HG03565 (cell line): ENCODE results near the gene MIPOL1.

Experiments
- ATAC-seq: cut with Tn5 transposase; IDR thresholded peaks from one replicate; pipeline ENCODE4 v1.9.1; 2021; ENCODE audit warnings: mild to moderate bottlenecking, moderate library complexity; ENCODE audit not compliant: unreplicated experiment

The MIPOL1 gene

DNA sequence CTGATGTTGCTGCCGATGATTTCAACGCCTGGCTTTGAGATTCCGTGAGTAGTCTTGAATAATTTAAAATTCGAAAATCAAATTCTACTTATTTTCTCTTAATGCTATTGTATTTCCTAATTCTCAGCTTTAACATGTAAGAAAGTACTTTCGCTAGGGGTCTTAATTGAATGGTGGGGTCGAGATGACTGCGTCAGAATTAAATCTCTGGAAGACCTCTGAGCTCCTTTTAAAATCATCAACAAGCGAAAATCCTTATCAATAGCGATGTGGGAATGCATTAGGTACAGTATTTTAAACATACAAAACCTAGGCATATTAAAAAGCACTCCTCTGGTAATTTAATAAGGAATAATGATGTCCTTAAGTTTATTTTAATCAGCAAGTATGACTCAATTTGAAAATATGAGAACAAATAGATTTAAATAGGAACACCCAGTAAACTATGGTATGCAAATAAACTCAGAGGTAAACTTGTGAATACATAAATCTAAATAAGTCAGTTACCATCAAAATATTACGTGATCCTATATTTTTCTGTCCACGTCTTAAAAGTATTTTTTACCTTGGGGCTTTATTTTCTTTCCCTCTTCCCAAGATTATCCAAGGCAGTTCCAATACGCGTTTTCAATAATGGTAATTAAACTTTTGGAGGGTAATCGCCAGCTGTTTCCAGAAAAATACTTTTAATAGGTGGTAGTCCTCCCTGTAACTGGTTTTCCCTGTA, 395.9 kb downstream of the MIPOL1 start:
- ATAC-seq, result no peak

GRCh38 chr14:37594238-37594970, 396.7 kb downstream of the MIPOL1 start:
- ATAC-seq, result no peak

DNA sequence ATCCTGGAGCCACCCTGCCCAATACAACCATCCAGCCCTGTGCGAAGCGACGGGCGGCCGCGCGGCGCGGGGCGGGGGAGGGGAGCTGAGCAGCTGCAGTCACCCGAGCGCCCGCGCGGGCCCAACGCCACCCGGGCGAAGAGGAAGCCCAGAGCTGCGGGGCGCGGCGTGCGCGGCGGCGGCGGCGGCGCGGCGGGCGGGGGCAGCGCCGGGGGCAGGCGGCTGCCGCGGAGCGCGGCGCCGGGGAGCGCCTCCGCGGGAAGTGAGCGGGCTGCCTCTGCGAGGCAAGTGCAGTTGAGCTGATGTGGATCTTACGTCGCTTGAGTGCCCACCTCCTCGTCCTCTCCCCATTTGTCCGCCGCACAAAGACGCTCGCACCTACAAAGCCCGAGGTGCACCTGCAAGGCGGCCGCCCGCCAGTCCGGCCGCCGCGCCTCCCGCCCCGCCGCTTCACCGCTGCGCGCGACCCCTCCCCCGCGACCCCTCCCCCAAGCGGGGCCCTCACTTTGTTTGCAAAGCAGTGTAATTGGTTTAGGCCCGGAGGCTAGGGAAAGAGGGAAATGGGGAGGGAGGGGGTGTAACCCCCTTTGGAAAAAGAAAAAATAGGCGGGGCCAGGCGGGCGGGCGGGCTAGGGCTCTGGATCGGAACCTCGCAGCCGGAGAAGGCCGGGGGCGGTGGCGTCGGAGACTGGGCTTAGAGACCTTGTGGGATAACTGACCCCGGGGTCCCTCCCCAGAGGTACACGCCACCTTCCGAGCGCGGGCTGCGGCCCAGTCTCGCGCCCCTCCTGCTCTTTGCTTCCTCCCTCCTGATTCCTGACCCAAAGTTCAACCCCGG, 397.5 kb downstream of the MIPOL1 start, which contains the start of the genes FOXA1 and TTC6:
FOXA1 (minus strand) TSS at position 279 of the 838 bp plus-strand sequence; CDS start at position 2, 277 bp downstream.
TTC6 (plus strand) TSS at position 659 of the 838 bp plus-strand sequence. CDS start 26,436 bp downstream, outside the sequence.
- ATAC-seq, result no peak

- peak; percentile 57 for ATAC-seq
Measured at GRCh38 chr14:37595809-37596621, 398.3 kb downstream of the MIPOL1 start.

DNA sequence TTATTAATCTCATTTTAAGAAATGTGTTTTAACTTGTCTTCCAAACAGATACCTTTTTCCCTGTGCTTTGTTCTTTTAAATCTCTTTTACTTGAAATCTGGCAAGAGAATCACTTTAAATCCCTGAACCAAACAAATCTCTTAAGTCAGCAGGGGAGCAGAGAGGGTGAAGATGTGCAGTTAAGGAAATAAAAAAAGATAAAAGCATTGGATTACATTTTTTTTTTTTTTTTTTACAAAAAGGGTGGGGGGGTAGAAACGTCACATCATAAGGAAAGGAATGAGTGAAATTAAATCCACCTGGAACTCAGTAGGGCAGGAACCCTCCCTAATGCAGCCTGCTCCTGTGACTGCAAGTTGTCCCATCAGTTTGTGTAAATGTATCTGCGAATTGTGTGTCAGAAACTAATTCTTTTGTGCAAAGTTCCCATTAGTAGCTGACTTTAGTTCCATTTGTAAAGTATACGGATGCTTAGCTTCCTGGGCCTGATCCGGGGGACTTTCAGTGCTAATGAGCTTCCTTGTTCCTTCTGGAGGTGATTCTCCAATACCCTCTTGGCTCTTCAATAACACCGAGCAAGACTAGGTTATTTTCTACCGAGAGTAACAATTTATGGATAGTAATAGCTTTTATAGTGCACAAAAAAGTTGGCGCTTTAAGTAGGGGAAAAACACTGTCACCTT, 399.2 kb downstream of the MIPOL1 start:
- no peak for ATAC-seq

- ATAC-seq, result no peak
Measured at GRCh38 chr14:37597538-37597913, 399.8 kb downstream of the MIPOL1 start.

DNA sequence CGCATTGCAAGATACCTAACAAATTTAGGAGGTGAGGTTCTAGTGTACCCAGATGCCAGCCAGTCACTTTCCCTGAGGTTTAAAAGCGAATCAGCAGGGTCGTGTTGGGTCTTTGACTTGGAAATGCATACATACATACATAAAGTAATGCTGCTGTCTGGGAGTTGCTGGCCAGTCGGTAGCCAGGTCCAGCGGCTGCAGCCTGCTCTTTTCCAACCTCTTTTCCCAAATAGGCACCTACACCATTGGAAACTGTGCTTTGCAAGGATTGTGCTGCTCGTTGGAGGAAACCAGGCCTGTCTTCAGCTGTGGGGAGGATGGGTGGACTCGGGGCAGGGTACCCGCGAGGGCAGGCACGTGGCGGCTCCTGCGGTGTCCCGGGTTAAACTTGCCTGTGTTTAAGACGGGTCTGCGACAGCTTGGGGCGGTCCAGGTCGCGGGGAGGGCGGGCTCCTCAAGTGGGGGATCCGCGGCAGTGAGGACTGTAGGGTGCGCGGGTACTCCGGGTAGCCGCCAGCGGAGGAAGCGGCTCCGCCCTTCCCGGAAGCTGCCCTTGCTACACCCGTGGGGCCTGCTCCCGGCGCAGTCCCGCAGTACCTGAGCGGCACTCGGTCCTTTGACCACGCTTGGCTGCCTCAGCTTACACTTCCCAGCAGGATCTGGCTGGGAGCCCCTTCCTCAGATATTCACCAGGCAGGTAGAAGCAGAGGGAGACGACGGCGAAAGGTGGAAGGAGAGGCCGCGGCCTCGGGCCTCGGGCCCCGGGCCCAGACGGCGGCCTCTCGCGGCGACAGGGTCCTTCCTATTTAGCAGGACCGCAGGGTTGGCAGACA, 400.4 kb downstream of the MIPOL1 start:
- no peak for ATAC-seq

GRCh38 chr14:37598747-37599506, 401.2 kb downstream of the MIPOL1 start:
- no peak for ATAC-seq

DNA sequence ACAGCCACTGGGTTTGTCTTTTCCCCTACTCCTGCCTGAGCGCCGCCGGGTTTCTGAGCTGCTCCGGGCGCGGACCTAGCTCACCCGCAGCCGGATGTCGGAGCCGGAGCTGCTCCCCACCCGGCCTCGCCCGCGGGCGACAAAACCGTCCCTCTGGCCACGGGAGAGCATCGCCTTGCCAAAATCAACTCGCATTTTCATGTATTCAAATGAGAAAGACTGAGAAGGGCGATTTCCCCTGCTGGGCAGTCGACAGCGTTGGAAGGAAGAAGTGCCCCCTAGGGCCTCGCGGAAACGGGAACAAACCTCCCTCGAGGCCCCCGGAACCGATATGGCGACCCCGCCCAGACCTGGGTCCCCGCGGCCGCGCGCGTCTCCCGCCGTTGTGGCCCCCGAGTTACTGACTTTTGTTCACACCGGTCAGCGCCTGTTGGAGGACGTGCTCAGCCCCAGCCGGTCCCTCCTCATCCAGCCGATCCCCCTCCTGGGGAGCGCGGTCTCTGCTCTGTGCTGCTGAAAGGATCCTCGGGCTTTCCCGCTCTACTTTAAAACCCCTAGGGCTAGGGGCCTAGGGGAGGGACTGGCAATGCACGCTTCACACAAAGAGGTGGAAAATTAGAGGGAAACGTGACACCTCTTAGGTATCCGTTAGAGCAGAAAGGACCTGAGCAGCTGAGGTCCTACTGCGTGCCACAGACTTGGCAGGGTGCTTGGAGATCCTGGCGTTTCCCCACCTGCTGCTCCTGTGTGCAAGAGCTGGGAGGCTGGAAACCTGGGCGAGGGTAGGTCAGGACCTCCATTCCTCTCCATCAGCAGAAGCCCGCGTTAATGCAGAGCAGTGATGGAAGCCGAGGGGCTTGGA, 402.0 kb downstream of the MIPOL1 start:
- no peak for ATAC-seq

- ATAC-seq, result no peak
Measured at GRCh38 chr14:37600880-37601741, 403.4 kb downstream of the MIPOL1 start.

GRCh38 chr14:37601865-37602264, 404.1 kb downstream of the MIPOL1 start:
- no peak for ATAC-seq
